Epithelial cell of proximal tubule (primary cell): ENCODE measurements around the gene PRF1. TPM values are rescaled to one million over a fixed set of nuclear protein-coding genes. Genes with fewer than 3 reads are reported as not detected.
"Not testable (repeated sequence)": the region's sequence is repeated elsewhere in the genome, so short reads cannot be mapped to it uniquely, and the experiment has no call there.

Experiments used
- DNase-seq: peaks from one replicate; pipeline ENCODE4 v3.0.0-alpha.2; 2011; ENCODE audit warnings: low read depth
- H3K4me3 ChIP-seq: 2 replicates; pipeline ENCODE4 v1.5.1; 2011; ENCODE audit warnings: low read depth, mild to moderate bottlenecking, low read length
- CTCF ChIP-seq: conservative IDR thresholded peaks from 2 replicates; pipeline ENCODE4 v1.5.1; 2012; ENCODE audit warnings: low read depth, mild to moderate bottlenecking, low read length
- total RNA-seq: library from RNA; depleted of rRNA; stranded (reverse); fragments of >200 nt; gene quantifications from 2 replicates; pipeline ENCODE4 v1.2.3, GENCODE V29; 2015

The PRF1 gene
- total RNA-seq, 1 donor from 2014 or later, result not detected

GRCh38 chr10:70615211-70615610, 12.7 kb upstream of the PRF1 start:
- no peak overlapping the region for H3K4me3 ChIP-seq
- DNase-seq, result no peak
- no peak for TF ChIP-seq CTCF

DNA sequence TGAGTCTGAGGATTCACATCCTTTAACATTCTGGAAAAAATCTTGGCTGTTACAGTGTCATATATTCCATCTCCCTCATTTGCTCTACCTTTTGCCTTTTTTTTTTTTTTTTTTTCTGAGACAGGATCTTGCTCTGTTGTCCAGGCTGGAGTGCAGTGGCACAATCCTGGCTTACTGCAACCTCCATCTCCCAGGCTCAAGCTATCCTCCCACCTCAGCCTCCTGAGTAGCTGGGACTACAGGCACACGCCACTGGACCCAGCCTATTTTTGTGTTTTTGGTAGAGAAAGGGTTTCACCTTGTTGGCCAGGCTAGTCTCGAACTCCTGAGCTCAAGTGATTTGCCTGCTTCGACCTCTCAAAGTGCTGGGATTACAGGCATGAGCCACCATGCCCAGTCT, 11.8 kb upstream of the PRF1 start:
- DNase-seq, H3K4me3 ChIP-seq: not testable (repeated sequence)

GRCh38 chr10:70613941-70614340, 11.4 kb upstream of the PRF1 start:
- no peak overlapping the region for H3K4me3 ChIP-seq
- no peak for TF ChIP-seq CTCF
- no peak for DNase-seq

GRCh38 chr10:70607936-70608335, 5.4 kb upstream of the PRF1 start:
- no peak for TF ChIP-seq CTCF
- H3K4me3 ChIP-seq, result no peak overlapping the region
- no peak for DNase-seq

DNA sequence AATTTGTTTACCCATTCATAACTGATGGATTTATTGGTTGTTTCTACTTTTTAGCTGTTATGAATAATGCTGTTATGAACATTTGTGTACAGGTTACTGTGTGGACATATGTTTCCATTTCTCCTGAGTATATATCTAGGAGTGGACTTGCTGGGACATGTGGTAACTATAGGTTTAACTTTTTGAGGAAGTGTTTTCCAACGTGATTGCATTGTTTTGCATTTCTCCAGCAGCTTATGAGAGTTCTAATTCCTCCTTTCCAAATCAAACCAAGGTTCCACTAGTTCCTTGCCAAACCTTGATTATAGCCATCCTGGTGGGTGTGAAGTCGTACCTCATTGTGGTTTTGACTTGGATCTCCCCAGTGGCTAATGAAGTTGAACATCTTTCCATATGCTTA, 2.6 kb upstream of the PRF1 start:
- DNase-seq, result no peak
- H3K4me3 ChIP-seq, result no peak overlapping the region
- no peak for TF ChIP-seq CTCF

DNA sequence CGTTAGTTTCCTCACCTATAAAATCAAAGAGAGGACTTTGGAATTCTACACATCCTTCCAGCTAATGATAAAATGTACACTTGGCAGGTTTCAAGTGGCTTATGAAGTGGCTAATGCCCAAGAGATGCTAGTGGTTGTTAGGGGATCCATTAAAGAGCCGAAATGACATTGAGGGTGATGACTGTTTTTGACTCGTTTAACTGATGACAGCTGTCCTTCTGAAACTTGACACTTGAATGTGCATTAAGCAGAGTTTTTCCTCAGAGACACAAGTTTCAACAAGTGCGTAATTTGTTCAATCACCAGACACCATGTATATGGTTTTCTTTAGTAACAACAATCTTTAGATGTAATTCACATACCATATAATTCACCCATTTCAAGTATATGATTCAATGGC, 1.6 kb upstream of the PRF1 start:
- TF ChIP-seq CTCF, result no peak
- H3K4me3 ChIP-seq, result no peak overlapping the region
- no peak for DNase-seq

DNA sequence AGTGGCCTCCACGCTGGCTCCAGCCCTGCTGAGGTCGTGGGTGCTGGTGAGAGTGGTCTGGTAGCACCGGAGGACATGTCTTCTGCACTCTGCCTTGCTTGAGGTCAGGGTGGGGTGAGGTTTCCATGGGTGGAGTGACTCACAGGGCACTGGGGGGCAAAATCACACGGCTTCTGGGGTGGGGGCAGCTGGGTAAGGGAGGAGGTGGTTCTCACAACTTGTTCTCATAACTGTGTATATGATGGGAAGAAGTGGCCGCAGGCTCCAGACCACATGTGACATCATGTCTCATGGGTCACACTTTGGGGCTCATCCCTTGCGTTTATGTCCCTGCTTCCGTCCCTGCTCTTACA, 884 bp upstream of the PRF1 start:
- TF ChIP-seq CTCF, result no peak
- H3K4me3 ChIP-seq, result no peak overlapping the region
- DNase-seq, result no peak

GRCh38 chr10:70601746-70602145, 795 bp downstream of the PRF1 start:
- DNase-seq, result no peak
- no peak overlapping the region for H3K4me3 ChIP-seq
- no peak for TF ChIP-seq CTCF
